A549 (cell line): ENCODE measurements around the gene IKZF4.
A peak's percentile ranks its signal among the peaks of the same experiment; 100 is the strongest.

Experiments
- CEBPB ChIP-seq, 2 experiments: fragments of >200 bp in 1 of 2; sonication (Bioruptor Twin) in 1 of 2; formaldehyde crosslinking in 1 of 2; IDR thresholded peaks; 2 replicates each; pipeline ENCODE4 v1.6.1; 2012 to 2016
- TF ChIP-seq, protein P1 (sequence below): fragments of >200 bp; sonication (Bioruptor Twin); formaldehyde crosslinking; IDR thresholded peaks from 3 replicates; pipeline ENCODE4 v1.5.1; 2016

DNA sequence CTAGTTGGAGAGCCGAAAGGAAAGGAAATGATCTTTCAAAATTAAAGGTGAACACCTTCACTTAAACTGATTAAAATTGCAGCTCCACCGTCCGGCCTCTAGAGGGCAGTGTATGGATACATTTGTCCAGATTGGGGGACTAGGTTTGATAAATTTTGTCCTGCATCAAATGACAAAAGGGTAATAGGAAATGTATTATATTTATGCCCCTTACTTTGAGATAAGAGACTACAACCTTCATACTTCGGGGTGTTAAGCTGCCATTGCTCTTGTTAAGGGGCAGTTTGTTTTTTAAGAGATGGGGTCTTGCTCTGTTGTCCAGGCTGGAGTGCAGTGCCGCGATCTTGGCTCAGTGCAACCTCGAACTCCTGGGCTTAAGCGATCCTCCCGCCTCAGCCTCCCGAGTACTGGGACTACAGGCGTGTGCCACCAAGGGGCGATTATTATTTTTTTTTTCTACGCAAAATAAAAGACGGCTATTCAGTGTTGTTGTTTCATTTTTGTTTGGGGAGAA is 24.6 kb upstream of the IKZF4 start:
- TF ChIP-seq, protein P1, sequence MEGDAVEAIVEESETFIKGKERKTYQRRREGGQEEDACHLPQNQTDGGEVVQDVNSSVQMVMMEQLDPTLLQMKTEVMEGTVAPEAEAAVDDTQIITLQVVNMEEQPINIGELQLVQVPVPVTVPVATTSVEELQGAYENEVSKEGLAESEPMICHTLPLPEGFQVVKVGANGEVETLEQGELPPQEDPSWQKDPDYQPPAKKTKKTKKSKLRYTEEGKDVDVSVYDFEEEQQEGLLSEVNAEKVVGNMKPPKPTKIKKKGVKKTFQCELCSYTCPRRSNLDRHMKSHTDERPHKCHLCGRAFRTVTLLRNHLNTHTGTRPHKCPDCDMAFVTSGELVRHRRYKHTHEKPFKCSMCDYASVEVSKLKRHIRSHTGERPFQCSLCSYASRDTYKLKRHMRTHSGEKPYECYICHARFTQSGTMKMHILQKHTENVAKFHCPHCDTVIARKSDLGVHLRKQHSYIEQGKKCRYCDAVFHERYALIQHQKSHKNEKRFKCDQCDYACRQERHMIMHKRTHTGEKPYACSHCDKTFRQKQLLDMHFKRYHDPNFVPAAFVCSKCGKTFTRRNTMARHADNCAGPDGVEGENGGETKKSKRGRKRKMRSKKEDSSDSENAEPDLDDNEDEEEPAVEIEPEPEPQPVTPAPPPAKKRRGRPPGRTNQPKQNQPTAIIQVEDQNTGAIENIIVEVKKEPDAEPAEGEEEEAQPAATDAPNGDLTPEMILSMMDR = peak; percentile 97
- no peak for TF ChIP-seq CEBPB (IDR thresholded peaks at IDR 0.05)
